Measurements from ENCODE around the gene OSBPL9. TPM values are rescaled to one million over a fixed set of nuclear protein-coding genes. Genes with fewer than 3 reads are reported as not detected.

The OSBPL9 gene
- total RNA-seq, 1 donor from 2014 or later: 149 TPM

DNA sequence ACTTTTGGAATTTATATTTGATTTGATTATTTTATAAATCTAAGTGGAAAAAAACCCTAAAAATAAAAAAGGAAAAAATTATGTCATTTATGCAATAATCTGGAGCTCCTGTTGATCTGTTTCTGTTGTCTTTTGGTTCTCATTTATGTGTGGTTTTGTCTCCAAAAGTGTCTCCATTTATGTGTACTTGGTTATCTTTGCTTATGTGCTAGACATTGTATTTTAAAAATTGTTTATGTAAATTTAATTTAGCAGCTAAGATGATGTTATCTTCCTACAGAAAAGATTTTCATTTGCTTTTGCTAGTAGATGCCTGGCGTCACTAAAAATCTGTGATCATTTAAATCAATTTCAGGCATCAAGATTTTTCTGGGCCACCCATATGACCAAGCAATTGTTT is 95.7 kb downstream of the OSBPL9 start:
- Histone ChIP-seq H3K9ac (no peak overlapping the region), H4K20me1 (ENCODE audit: low read depth) (no peaks in the 10 kb centered on the region), H3K79me2 (ENCODE audit: low read depth) (no peaks in the 10 kb centered on the region), H3K27me3 (no peaks in the 10 kb centered on the region), H3K9me3 (ENCODE audit: low read depth) (no peaks in the 10 kb centered on the region), H3K4me2 (no peak overlapping the region), H3F3A (ENCODE audit: low read depth) (no peaks in the 10 kb centered on the region), H3K27ac (no peak overlapping the region), H3K4me1 (no peaks in the 10 kb centered on the region), H3K4me3 (no peak overlapping the region), H2AFZ (replicated peaks) (no peak overlapping the region), H3K36me3 (no peaks in the 10 kb centered on the region)
- H3K27me3 Mint-ChIP-seq (ENCODE audit: insufficient read depth, low read depth): no peaks in the 10 kb centered on the region
- no peak for DNase-seq (ENCODE audit: low spot score)
- H3K4me3 Mint-ChIP-seq: no peak overlapping the region
- no peaks in the 10 kb centered on the region for H3K4me1 Mint-ChIP-seq
- peaks cover 2% of the 10 kb centered on the region for H3K36me3 Mint-ChIP-seq
- H3K27ac Mint-ChIP-seq: no peak overlapping the region
- peaks cover 14% of the 10 kb centered on the region for H3K9me3 Mint-ChIP-seq
- TF ChIP-seq EZH2 (IDR thresholded peaks at IDR 0.05): no peak
- no peak for TF ChIP-seq EZH2phosphoT487 (IDR thresholded peaks at IDR 0.05)
- TF ChIP-seq, protein P1, sequence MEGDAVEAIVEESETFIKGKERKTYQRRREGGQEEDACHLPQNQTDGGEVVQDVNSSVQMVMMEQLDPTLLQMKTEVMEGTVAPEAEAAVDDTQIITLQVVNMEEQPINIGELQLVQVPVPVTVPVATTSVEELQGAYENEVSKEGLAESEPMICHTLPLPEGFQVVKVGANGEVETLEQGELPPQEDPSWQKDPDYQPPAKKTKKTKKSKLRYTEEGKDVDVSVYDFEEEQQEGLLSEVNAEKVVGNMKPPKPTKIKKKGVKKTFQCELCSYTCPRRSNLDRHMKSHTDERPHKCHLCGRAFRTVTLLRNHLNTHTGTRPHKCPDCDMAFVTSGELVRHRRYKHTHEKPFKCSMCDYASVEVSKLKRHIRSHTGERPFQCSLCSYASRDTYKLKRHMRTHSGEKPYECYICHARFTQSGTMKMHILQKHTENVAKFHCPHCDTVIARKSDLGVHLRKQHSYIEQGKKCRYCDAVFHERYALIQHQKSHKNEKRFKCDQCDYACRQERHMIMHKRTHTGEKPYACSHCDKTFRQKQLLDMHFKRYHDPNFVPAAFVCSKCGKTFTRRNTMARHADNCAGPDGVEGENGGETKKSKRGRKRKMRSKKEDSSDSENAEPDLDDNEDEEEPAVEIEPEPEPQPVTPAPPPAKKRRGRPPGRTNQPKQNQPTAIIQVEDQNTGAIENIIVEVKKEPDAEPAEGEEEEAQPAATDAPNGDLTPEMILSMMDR (IDR thresholded peaks at IDR 0.05): no peak

- Histone ChIP-seq H2AFZ (replicated peaks) (no peak overlapping the region), H3K9me3 (ENCODE audit: low read depth) (no peaks in the 10 kb centered on the region), H3K4me1 (no peaks in the 10 kb centered on the region), H3K79me2 (ENCODE audit: low read depth) (no peaks in the 10 kb centered on the region), H3K4me3 (no peak overlapping the region), H3K36me3 (no peaks in the 10 kb centered on the region), H3K27ac (no peak overlapping the region), H3F3A (ENCODE audit: low read depth) (no peaks in the 10 kb centered on the region), H3K9ac (no peak overlapping the region), H3K27me3 (no peaks in the 10 kb centered on the region), H4K20me1 (ENCODE audit: low read depth) (no peaks in the 10 kb centered on the region), H3K4me2 (no peak overlapping the region)
- no peak overlapping the region for H3K27ac Mint-ChIP-seq
- peaks cover 3% of the 10 kb centered on the region for H3K4me1 Mint-ChIP-seq
- no peak for DNase-seq (ENCODE audit: low spot score)
- H3K4me3 Mint-ChIP-seq: no peak overlapping the region
- TF ChIP-seq EZH2phosphoT487 (IDR thresholded peaks at IDR 0.05) (no peak), EZH2 (IDR thresholded peaks at IDR 0.05) (no peak)
- TF ChIP-seq, protein P1 (IDR thresholded peaks at IDR 0.05): no peak
- no peaks in the 10 kb centered on the region for H3K27me3 Mint-ChIP-seq (ENCODE audit: insufficient read depth, low read depth)
- H3K9me3 Mint-ChIP-seq: peaks cover 11% of the 10 kb centered on the region
- peaks cover 2% of the 10 kb centered on the region for H3K36me3 Mint-ChIP-seq
Observed at GRCh38 chr1:51714374-51715019, 97.6 kb downstream of the OSBPL9 start.

GRCh38 chr1:51715369-51715768 is 98.5 kb downstream of the OSBPL9 start:
- Mint-ChIP-seq H3K9me3 (peaks cover 10% of the 10 kb centered on the region), H3K4me1 (peaks cover 3% of the 10 kb centered on the region), H3K27me3 (ENCODE audit: insufficient read depth, low read depth) (no peaks in the 10 kb centered on the region), H3K36me3 (peaks cover 2% of the 10 kb centered on the region), H3K4me3 (no peak overlapping the region), H3K27ac (no peak overlapping the region)
- Histone ChIP-seq H3K27ac (no peak overlapping the region), H2AFZ (replicated peaks) (no peak overlapping the region), H3K36me3 (no peaks in the 10 kb centered on the region), H3K4me2 (no peak overlapping the region), H4K20me1 (ENCODE audit: low read depth) (no peaks in the 10 kb centered on the region), H3K9me3 (ENCODE audit: low read depth) (no peaks in the 10 kb centered on the region), H3K9ac (no peak overlapping the region), H3K4me3 (no peak overlapping the region), H3K4me1 (no peaks in the 10 kb centered on the region), H3K79me2 (ENCODE audit: low read depth) (no peaks in the 10 kb centered on the region), H3F3A (ENCODE audit: low read depth) (no peaks in the 10 kb centered on the region), H3K27me3 (no peaks in the 10 kb centered on the region)
- TF ChIP-seq EZH2 (IDR thresholded peaks at IDR 0.05) (no peak), EZH2phosphoT487 (IDR thresholded peaks at IDR 0.05) (no peak)
- TF ChIP-seq, protein P1 (IDR thresholded peaks at IDR 0.05): no peak
- DNase-seq (ENCODE audit: low spot score): no peak
